ENCODE measurements around the gene SNX17. TPM values are rescaled to one million over a fixed set of nuclear protein-coding genes. Genes with fewer than 3 reads are reported as not detected.

The SNX17 gene
- total RNA-seq, 2 donors from 2014 or later, result 66.1 to 70.7 TPM

DNA sequence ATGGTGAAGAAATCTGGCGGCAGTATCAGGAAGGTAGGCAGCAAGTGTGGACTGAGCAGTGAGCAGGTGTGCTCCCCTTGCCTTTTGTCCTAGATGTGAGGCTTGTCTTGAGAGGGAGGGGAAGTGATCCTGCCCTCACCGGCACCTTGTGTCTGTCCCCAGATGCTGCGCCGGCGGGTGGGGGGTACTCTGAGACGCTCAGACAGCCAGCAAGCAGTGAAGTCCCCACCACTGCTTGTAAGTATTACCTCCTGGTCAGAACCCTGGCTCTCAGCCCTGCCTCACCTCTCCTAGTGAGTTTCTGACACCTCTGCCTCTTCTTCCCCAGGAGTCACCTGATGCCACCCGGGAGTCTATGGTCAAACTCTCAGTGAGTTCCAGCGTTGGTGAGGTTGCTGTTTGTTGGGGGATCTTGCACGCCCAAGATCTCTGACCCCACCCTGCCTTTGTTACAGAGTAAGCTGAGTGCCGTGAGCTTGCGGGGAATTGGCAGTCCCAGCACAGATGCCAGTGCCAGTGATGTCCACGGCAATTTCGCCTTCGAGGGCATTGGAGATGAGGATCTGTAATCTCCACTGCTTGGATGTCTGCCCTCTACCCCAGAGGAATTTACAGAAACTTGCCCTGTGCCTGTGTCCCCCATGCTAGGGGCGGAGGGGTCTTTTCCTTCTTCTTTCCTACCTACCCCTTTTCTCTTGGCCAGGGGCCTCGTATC, 5.9 kb downstream of the SNX17 start:
- Mint-ChIP-seq H3K27ac (peak overlapping the region; percentile 27), H3K4me3 (no peak overlapping the region), H3K9me3 (no peaks in the 10 kb centered on the region), H3K36me3 (ENCODE audit: insufficient read depth in 2 of 2) (peaks cover 9 to 20% of the 10 kb centered on the region in 2 donors), H3K27me3 (ENCODE audit: low read depth) (no peaks in the 10 kb centered on the region), H3K4me1 (ENCODE audit: low read depth) (peaks cover 38% of the 10 kb centered on the region)
- no peak for DNase-seq
- no peak for ATAC-seq (replicated peaks in 1 of 2)

- no peak for DNase-seq
- Mint-ChIP-seq H3K9me3 (no peaks in the 10 kb centered on the region), H3K4me1 (ENCODE audit: low read depth) (peaks cover 35% of the 10 kb centered on the region), H3K4me3 (no peak overlapping the region), H3K36me3 (ENCODE audit: insufficient read depth in 2 of 2) (peaks cover 8 to 20% of the 10 kb centered on the region in 2 donors), H3K27me3 (ENCODE audit: low read depth) (no peaks in the 10 kb centered on the region), H3K27ac (peak overlapping the region; percentile 27)
- ATAC-seq (replicated peaks in 1 of 2), result no peak
These were observed 6.6 kb downstream of the SNX17 start for GRCh38 chr2:27376866-27377617.

DNA sequence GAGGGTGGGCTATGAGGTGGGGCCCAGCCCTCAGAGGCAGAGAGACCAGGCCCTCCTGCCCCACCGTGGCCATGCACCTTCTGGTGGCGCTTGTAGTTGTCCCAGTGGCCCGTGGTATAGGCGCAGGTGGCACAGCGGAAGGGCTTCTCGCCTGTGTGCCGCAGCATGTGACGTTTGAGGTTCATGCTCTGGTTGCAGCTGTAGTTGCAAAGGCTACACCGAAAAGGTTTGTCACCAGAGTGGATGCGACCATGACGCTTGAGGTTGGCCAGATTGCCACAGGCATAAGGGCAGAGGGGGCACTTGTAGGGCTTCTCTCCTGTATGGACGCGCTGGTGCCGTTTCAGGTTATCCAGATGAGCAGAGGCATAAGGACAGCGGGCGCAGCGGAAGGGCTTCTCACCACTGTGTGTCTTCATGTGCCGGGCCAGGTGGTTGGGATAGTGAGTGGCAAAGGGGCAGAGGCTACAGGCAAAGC, 7.2 kb downstream of the SNX17 start:
- Mint-ChIP-seq H3K9me3 (no peaks in the 10 kb centered on the region), H3K27ac (peak overlapping the region; percentile 23), H3K4me1 (ENCODE audit: low read depth) (peaks cover 29% of the 10 kb centered on the region), H3K4me3 (no peak overlapping the region), H3K36me3 (ENCODE audit: insufficient read depth in 2 of 2) (peaks cover 6 to 18% of the 10 kb centered on the region in 2 donors), H3K27me3 (ENCODE audit: low read depth) (no peaks in the 10 kb centered on the region)
- no peak for DNase-seq
- ATAC-seq (replicated peaks in 1 of 2), result no peak

DNA sequence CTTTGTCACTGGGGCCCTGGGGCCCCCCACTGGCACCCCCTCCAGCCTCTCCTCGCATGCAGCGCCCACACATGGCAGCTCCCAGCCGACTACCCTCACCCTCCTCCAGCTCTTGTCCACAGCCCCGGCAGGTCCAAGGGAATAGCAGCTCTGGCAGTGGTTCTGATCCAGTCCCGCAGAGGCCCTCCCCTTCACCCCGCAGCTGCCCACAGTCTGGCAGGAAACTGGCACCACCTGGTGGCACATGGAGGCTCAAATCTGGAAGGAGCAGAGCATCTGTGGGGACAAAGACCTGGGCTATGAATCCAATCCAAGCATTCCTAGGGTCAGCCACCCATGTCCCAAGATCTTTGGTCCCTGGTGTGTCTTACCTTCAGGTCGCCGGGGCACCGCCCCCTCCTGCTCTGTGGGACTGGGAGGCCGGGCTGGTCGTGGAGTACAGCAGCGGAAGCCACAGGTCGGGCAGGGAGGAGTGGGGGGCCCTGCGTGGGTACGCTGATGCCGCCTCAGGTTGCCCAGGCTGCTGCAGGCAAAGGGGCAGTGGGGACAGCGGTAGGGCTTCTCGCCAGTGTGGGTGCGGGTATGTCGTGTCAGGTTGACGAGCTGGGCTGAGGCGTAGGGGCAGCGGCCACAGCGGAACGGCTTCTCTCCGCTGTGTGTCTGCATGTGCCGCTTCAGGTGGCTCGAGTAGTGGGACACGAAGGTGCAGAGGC, 7.8 kb downstream of the SNX17 start:
- DNase-seq (no peak), ATAC-seq (replicated peaks in 1 of 2) (no peak)
- Mint-ChIP-seq H3K4me1 (ENCODE audit: low read depth) (peaks cover 26% of the 10 kb centered on the region), H3K4me3 (no peak overlapping the region), H3K27me3 (ENCODE audit: low read depth) (no peaks in the 10 kb centered on the region), H3K27ac (no peak overlapping the region), H3K36me3 (ENCODE audit: insufficient read depth in 2 of 2) (peaks cover 6 to 15% of the 10 kb centered on the region in 2 donors), H3K9me3 (no peaks in the 10 kb centered on the region)

GRCh38 chr2:27378809-27379290, 8.4 kb downstream of the SNX17 start:
- Mint-ChIP-seq H3K9me3 (no peaks in the 10 kb centered on the region), H3K36me3 (ENCODE audit: insufficient read depth in 2 of 2) (peaks cover 3 to 19% of the 10 kb centered on the region in 2 donors), H3K4me1 (ENCODE audit: low read depth) (peaks cover 28% of the 10 kb centered on the region), H3K4me3 (peak overlapping the region; percentile 91 to 94), H3K27ac (peak overlapping the region; percentile 90), H3K27me3 (ENCODE audit: low read depth) (no peaks in the 10 kb centered on the region)
- ATAC-seq (replicated peaks in 1 of 2) (no peak), DNase-seq (no peak)

- no peak for ATAC-seq (replicated peaks in 1 of 2)
- H3K9me3 Mint-ChIP-seq, result no peaks in the 10 kb centered on the region
- H3K4me1 Mint-ChIP-seq (ENCODE audit: low read depth), result peaks cover 31% of the 10 kb centered on the region
- H3K27me3 Mint-ChIP-seq (ENCODE audit: low read depth), result no peaks in the 10 kb centered on the region
- peak overlapping the region; percentile 91 to 94 for H3K4me3 Mint-ChIP-seq
- peak overlapping the region; percentile 90 for H3K27ac Mint-ChIP-seq
- DNase-seq, result no peak
- H3K36me3 Mint-ChIP-seq (ENCODE audit: insufficient read depth in 2 of 2), result peaks cover 3 to 21% of the 10 kb centered on the region in 2 donors
These were observed 9.0 kb downstream of the SNX17 start for GRCh38 chr2:27379383-27379835.

DNA sequence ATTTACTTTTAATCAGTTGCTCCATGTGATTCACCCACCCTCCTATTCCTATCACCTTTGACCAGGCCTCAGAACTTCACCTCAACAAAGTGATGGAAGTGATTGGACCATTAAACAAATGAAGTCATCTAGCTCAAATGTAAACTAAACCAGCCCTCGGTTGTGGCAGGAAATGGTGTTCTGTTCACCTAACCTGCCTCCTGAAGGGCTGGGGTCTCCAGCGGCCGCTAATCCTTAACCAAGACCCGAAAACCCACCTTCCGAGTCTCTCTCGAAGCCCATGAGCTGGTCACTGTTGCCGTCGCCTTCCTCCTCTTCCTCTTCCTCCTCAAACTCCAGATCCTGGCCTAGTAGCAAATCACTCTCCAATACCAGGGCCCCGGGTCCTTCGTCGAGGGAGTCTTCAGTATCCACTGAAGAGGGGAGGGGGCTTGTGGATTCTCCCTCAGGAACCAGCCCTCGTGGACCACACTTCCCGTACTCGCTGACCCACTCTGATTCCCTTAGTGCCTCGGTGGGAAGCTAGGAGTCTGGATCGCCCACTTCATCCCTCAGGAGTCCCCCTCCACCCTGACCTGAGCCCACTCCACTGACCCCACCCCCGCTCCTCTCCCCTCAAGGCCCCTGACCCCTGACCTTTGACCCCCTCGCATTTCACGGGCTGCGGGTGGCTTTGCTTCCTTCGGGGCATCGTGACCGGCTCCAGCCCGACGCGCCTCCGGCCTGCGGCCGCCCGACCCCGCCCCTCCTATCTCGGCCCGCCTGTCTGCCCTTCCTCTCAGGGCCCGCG, 9.6 kb downstream of the SNX17 start:
- ATAC-seq (replicated peaks in 1 of 2) (peak; percentile 64 to 68), DNase-seq (peak; percentile 72 to 73)
- peaks cover 3 to 23% of the 10 kb centered on the region in 2 donors for H3K36me3 Mint-ChIP-seq (ENCODE audit: insufficient read depth in 2 of 2)
- H3K4me1 Mint-ChIP-seq (ENCODE audit: low read depth), result peaks cover 34% of the 10 kb centered on the region
- H3K9me3 Mint-ChIP-seq, result no peaks in the 10 kb centered on the region
- peak overlapping the region; percentile 90 for H3K27ac Mint-ChIP-seq
- peak overlapping the region; percentile 91 to 94 for H3K4me3 Mint-ChIP-seq
- H3K27me3 Mint-ChIP-seq (ENCODE audit: low read depth), result no peaks in the 10 kb centered on the region

- Mint-ChIP-seq H3K4me3 (peak within 1 kb of the TSS; percentile 91 to 94), H3K27me3 (ENCODE audit: low read depth) (no peaks in the 10 kb centered on the region), H3K9me3 (no peaks in the 10 kb centered on the region), H3K4me1 (ENCODE audit: low read depth) (peaks cover 37% of the 10 kb centered on the region), H3K27ac (peak within 1 kb of the TSS; percentile 90), H3K36me3 (ENCODE audit: insufficient read depth in 2 of 2) (peaks cover 2 to 29% of the 10 kb centered on the region in 2 donors)
- DNase-seq (peak; percentile 92 to 93), ATAC-seq (replicated peaks in 1 of 2) (peak; percentile 94)
These were observed 10.5 kb downstream of the SNX17 start, which contains the start of gene ZNF513 for GRCh38 chr2:27380626-27381545. Gene ZNF513, minus strand, starts transcription at chr2:27380734. Its CDS starts 208 bp downstream, at chr2:27380526.

- Mint-ChIP-seq H3K36me3 (ENCODE audit: insufficient read depth in 2 of 2) (peaks cover 1 to 29% of the 10 kb centered on the region in 2 donors), H3K4me1 (ENCODE audit: low read depth) (peaks cover 37% of the 10 kb centered on the region), H3K27ac (peak overlapping the region; percentile 20), H3K27me3 (ENCODE audit: low read depth) (no peaks in the 10 kb centered on the region), H3K4me3 (peak overlapping the region; percentile 91 to 94), H3K9me3 (no peaks in the 10 kb centered on the region)
- ATAC-seq (replicated peaks in 1 of 2), result no peak
- no peak for DNase-seq
These were observed 11.3 kb downstream of the SNX17 start for GRCh38 chr2:27381577-27382181.

- no peaks in the 10 kb centered on the region for H3K9me3 Mint-ChIP-seq
- H3K36me3 Mint-ChIP-seq (ENCODE audit: insufficient read depth in 2 of 2), result peaks cover 6 to 12% of the 10 kb centered on the region in 2 donors
- no peak for DNase-seq
- peaks cover 28% of the 10 kb centered on the region for H3K4me1 Mint-ChIP-seq (ENCODE audit: low read depth)
- no peaks in the 10 kb centered on the region for H3K27me3 Mint-ChIP-seq (ENCODE audit: low read depth)
- peak; percentile 52 to 88 for ATAC-seq (replicated peaks in 1 of 2)
- H3K4me3 Mint-ChIP-seq, result peak overlapping the region in 1 of 2 donors; percentile 82
- H3K27ac Mint-ChIP-seq, result peak overlapping the region; percentile 97
These were observed 20.6 kb downstream of the SNX17 start for GRCh38 chr2:27390822-27391679.

Data from activated T-cell treated with anti-CD3 and anti-CD28 coated beads, Interleukin-2, amount 50 U/mL, for 72 hours (primary cell).